ENCODE data around the gene TYMP. TPM values are rescaled to one million over a fixed set of nuclear protein-coding genes. Genes with fewer than 3 reads are reported as not detected.
A peak's percentile ranks its signal among the peaks of the same experiment; 100 is the strongest.
"Not testable (repeated sequence)": the region's sequence is repeated elsewhere in the genome, so short reads cannot be mapped to it uniquely, and the experiment has no call there.

The TYMP gene
- total RNA-seq, 2 donors from 2014 or later, result 164 to 234 TPM

DNA sequence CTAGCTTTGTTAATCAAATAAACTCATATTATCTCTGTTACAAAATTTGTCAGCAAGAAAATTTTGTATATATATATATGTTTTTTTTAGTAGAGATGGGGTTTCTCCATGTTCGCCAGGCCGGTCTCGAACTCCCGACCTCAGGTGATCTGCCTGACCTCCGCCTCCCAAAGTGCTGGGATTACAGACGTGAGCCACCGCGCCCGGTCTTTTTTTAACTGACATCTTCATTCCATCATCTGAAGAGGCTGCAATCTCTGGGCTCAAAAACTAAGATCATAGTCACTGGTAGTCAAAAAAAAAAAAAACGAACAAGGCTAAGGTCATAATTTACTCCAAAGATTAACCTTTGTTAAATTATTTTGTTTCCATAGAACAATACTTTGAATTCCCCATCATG is 10.6 kb upstream of the TYMP start:
- Mint-ChIP-seq H3K4me3 (peak overlapping the region; percentile 90), H3K27me3 (no peaks in the 10 kb centered on the region), H3K36me3 (peaks cover 16% of the 10 kb centered on the region), H3K27ac (peak overlapping the region; percentile 95 to 99), H3K9me3 (peaks cover 5% of the 10 kb centered on the region), H3K4me1 (ENCODE audit: low read depth in 2 of 2) (peaks cover 60 to 63% of the 10 kb centered on the region in 2 donors)
- no peak for ATAC-seq
- DNase-seq (ENCODE audit: low spot score), result no peak

DNA sequence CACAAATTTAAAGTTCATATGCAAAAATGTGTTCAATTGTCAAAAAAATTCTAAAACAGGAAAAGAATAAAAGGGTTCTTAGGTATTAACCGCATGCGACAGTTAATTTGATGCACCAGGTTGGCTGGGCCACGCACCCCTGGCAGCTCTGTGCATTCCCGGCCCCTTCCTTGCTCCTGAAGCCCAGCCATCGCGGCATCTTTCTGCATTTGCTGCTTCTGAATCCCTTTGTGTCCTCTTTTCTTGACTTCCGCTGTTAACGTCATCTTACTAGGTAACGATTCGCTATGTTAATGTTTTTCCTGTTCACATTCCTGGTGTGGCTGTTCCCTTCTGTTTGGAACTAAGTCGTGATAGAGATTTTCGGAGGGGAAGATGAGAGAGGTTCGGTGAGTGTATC is 8.0 kb upstream of the TYMP start:
- peak overlapping the region; percentile 93 for H3K4me3 Mint-ChIP-seq
- peak overlapping the region; percentile 95 to 99 for H3K27ac Mint-ChIP-seq
- H3K36me3 Mint-ChIP-seq, result peaks cover 16% of the 10 kb centered on the region
- DNase-seq (ENCODE audit: low spot score) (no peak), ATAC-seq (no peak)
- H3K9me3 Mint-ChIP-seq, result peaks cover 5% of the 10 kb centered on the region
- H3K27me3 Mint-ChIP-seq, result no peaks in the 10 kb centered on the region
- peaks cover 61 to 65% of the 10 kb centered on the region in 2 donors for H3K4me1 Mint-ChIP-seq (ENCODE audit: low read depth in 2 of 2)

DNA sequence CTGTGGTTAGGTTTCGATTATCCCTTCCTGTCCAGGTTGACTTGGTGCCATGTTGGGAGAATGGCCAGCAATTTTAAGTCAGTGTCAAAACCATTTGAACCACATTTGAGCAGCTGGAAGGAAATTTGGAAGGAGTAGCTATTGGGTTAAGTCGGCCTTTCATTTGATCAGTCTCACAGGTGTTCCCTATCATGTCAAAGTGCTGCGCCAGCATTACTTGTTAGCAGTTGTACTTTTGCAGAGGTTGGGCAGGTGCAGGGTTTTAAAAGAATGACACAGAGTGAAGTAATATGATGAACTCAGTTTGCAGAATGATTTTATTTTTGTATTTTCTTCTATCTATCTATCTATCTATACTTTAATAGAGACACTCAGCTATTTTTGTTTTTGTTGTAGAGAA is 6.4 kb upstream of the TYMP start:
- Mint-ChIP-seq H3K36me3 (peaks cover 10% of the 10 kb centered on the region), H3K4me3 (no peak overlapping the region), H3K4me1 (ENCODE audit: low read depth in 2 of 2) (peaks cover 50 to 54% of the 10 kb centered on the region in 2 donors), H3K27me3 (no peaks in the 10 kb centered on the region), H3K9me3 (peaks cover 3% of the 10 kb centered on the region), H3K27ac (peak overlapping the region; percentile 95 to 99)
- no peak for DNase-seq (ENCODE audit: low spot score)
- ATAC-seq, result no peak

DNA sequence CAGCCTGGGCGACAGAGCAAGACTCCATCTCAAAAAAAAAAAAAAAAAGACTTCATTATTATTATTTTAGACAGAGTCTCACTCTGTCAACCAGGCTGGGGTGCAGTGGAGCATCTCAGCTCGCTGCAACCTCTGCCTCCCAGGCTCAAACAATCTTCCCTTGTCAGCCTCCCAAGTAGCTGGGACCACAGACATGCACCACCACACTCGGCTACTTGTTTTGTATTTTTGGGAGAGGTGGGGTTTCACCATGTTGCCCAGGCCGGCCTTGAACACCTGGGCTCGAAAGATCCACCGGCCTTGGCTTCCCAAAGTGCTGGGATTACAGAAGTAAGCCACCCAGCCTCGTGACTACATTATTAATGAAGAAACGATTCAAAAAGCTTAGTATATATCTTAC is 5.3 kb upstream of the TYMP start:
- Mint-ChIP-seq H3K9me3 (peaks cover 3% of the 10 kb centered on the region), H3K4me3 (no peak overlapping the region), H3K4me1 (ENCODE audit: low read depth in 2 of 2) (peaks cover 40 to 45% of the 10 kb centered on the region in 2 donors), H3K27me3 (no peaks in the 10 kb centered on the region), H3K27ac (peak overlapping the region; percentile 92 to 95), H3K36me3 (peaks cover 10% of the 10 kb centered on the region)
- no peak for ATAC-seq
- DNase-seq (ENCODE audit: low spot score), result no peak

DNA sequence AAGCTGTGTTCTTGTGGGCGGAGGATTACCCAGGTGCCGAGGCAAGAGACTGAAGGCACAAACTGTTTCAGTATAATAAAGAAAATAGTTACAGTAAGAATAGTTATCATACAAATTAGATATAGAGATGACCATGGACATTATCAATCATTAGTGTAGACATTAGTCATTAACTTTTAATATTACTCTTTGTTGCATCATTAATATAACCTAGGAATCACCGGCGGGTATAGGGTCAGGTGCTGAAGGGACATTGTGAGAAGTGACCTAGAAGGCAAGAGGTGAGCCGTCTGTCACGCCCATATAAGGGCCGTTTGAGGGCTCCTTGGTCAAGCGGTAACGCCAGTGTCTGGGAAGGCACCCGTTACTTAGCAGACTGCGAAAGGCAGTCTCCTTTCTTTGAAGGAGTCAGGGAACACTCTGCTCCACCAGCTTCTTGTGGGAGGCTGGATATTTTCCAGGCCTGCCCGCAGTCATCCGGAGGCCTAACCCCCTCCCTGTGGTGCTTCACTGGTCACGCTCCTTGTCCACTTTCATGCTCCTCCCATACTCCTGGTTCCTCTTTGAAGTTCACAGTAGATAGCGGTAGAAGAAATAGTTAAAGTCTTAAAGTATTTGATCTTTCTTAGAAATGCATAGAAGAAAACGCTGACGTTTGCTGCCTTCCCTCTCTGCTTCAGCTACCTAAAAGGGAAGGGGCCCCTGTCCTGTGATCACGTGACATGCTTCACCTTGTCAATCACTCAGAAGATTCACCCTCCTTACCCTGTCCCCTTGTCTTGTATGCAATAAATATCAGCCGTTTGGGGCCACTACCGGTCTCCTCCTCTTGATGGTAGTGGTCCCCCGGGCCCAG is 4.3 kb upstream of the TYMP start:
- not testable (repeated sequence) for H3K36me3 Mint-ChIP-seq; H3K27me3 Mint-ChIP-seq; H3K4me3 Mint-ChIP-seq; DNase-seq (ENCODE audit: low spot score); H3K9me3 Mint-ChIP-seq; ATAC-seq
- Mint-ChIP-seq H3K27ac (peak overlapping the region; percentile 92 to 95), H3K4me1 (ENCODE audit: low read depth in 2 of 2) (peaks cover 30 to 35% of the 10 kb centered on the region in 2 donors)

DNA sequence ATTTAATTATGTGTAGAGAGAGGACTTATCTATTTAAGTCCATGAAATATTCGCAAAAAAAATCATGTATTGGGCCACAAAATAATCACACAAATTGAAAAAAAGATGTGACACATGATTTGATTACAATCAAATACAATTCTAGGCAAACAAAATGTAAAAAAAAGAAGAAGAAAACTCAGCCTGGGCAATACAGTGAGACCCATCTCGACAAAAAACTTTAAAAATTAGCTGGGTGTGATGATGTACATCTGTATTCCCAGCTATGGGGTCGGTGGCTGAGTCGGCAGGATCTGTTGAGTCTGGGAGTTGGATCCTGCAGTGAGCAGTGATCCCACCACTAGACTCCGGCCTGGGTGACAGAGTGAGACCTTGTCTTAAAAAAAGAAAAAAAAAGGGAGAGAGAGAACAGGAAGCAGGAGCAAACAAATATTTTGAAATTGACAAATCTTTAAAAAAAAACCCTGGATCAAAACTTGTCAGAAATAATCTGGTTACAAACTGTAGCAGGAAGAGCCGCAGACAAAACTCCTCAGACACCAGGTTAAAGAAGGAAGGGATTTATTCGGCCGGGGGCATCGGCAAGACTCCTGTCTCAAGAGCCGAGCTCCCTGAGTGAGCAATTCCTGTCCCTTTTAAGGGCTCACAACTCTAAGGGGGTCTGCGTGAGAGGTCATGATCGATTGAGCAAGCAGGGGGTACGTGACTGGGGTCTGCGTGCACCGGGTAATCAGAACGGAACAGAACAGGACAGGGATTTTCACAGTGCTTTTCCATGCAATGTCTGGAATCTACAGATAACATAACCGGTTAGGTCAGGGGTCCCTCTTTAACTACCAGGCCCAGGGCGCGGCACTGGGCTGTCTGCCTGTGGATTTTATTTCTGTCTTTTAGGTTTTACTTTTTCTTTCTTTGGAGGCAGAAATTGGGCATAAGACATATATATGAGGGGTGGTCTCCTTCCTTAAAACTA is 3.3 kb upstream of the TYMP start:
- Mint-ChIP-seq H3K27ac (peak overlapping the region; percentile 92 to 95), H3K27me3 (no peaks in the 10 kb centered on the region), H3K9me3 (peaks cover 3% of the 10 kb centered on the region), H3K4me3 (peak overlapping the region; percentile 92), H3K36me3 (peaks cover 5% of the 10 kb centered on the region), H3K4me1 (ENCODE audit: low read depth in 2 of 2) (peaks cover 34 to 36% of the 10 kb centered on the region in 2 donors)
- DNase-seq (ENCODE audit: low spot score) (no peak), ATAC-seq (no peak)

DNA sequence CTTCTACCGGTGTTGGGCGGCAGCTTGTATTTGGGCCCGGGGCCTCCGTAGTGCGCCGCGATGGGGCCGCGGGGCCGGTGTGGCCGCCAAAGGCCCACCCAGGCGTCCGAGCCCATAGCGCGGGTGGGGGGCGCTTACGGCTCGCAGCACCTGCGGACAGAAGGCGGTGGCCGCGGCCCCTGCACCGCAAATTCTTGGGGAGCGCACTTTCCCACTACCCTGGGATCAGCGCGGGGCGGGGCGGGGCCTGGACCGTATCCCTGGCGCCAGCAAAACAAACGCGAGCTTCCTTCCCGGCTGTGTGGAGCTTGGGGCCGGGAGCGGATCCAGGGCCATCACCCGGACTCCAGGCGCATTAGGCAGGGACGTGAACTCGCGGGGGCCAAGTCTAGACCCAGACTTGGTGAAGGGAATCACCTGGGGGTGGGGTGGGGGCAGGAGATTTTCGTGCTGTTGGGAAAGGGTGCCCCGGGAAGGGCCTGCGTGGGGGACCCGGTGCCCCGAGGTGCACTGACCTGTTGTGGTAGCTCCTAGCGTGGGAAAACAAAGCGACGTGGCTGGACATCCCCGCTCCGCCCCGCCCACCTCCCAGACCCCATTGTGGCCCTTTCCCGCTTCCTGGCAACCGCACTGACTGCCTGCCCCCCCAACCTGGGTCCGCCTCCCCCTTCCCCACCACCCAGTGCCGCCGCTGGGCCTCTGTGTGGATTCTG is 2.3 kb upstream of the TYMP start:
- Mint-ChIP-seq H3K4me1 (ENCODE audit: low read depth in 2 of 2) (peaks cover 37 to 39% of the 10 kb centered on the region in 2 donors), H3K9me3 (no peaks in the 10 kb centered on the region), H3K36me3 (no peaks in the 10 kb centered on the region), H3K27me3 (no peaks in the 10 kb centered on the region), H3K27ac (peak overlapping the region; percentile 92 to 95), H3K4me3 (peak overlapping the region; percentile 92)
- ATAC-seq, result no peak
- DNase-seq (ENCODE audit: low spot score), result no peak

DNA sequence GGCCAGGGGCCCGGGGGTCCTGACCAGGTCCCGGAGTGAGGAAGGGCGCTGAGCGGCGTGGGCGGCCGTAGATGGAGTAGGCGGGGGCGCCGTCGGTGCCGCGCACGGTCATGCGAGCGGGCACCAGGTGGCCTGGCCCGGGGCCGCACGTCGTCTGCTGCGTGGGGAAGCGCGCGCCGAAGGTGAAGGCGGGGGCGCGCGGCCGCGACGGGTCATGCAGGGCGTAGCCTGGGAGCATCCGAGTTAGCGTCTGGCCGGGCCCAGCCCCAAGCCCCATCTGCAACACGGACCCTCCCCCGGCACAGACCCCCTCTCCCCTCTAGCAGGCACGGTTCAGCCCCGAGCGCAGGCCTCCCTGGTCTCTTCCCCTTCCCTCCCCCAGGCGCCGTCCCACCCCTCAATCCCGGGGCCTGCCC is 1.7 kb upstream of the TYMP start:
- Mint-ChIP-seq H3K4me3 (peak overlapping the region; percentile 92), H3K4me1 (ENCODE audit: low read depth in 2 of 2) (peaks cover 39 to 41% of the 10 kb centered on the region in 2 donors), H3K27me3 (no peaks in the 10 kb centered on the region), H3K36me3 (no peaks in the 10 kb centered on the region), H3K27ac (peak overlapping the region; percentile 95), H3K9me3 (no peaks in the 10 kb centered on the region)
- DNase-seq (ENCODE audit: low spot score) (peak; percentile 85), ATAC-seq (peak; percentile 62 to 64)

DNA sequence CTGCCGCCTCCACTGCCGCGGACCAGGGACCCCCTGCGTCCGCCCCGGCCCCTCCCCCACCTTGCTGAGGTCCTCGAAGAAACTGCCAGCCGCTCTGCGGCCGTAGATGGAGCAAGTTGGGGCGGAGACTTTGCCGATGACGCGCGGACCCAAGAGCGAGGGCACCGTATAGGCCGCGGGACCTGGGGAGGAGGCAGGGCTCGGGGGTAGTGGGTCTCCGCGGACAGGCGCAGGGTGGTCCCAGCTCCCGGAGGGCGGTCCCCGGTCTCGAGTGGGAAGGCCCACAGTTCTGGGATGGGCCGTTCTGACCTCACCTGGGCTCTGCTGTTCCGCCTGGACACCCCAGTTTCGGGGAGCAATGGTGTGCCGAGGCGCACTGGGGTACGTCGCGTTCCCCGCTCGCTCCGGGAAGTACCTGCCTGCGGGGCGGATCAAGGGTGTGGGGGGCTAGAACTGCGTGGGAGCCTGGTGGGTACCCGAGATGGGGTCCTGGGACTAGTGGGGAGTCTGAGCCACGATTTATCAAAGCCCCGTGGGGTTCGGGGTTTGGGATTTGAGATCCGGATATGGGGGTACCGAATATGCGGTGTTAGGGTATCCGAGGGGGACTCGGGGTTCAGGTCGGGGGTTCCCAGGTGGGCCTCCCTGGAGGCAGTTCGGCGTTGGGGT is 1.2 kb upstream of the TYMP start:
- DNase-seq (ENCODE audit: low spot score) (peak; percentile 93), ATAC-seq (peak; percentile 67 to 70)
- Mint-ChIP-seq H3K36me3 (no peaks in the 10 kb centered on the region), H3K27ac (peak overlapping the region; percentile 95), H3K4me3 (peak overlapping the region; percentile 92), H3K27me3 (no peaks in the 10 kb centered on the region), H3K4me1 (ENCODE audit: low read depth in 2 of 2) (peaks cover 37 to 39% of the 10 kb centered on the region in 2 donors), H3K9me3 (no peaks in the 10 kb centered on the region)

DNA sequence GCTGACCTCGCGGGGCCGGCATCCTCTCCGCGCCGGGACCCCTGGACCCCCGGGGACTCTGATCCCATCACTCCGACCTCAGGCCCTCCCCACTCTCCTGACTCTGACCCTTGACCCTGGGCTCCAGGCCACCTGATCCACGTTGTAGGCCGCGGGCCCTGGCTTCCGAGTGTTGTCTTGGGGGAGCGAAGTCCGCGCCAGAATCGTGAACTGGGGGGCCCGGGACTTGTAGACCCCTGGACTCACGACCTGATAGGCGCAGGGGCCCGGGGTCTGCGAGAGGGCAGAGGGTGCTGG is 716 bp upstream of the TYMP start:
- H3K27ac Mint-ChIP-seq, result peak overlapping the region; percentile 95
- ATAC-seq (peak; percentile 0), DNase-seq (ENCODE audit: low spot score) (peak; percentile 73)
- peaks cover 37 to 39% of the 10 kb centered on the region in 2 donors for H3K4me1 Mint-ChIP-seq (ENCODE audit: low read depth in 2 of 2)
- no peaks in the 10 kb centered on the region for H3K9me3 Mint-ChIP-seq
- no peaks in the 10 kb centered on the region for H3K27me3 Mint-ChIP-seq
- no peaks in the 10 kb centered on the region for H3K36me3 Mint-ChIP-seq
- H3K4me3 Mint-ChIP-seq, result peak overlapping the region; percentile 92

DNA sequence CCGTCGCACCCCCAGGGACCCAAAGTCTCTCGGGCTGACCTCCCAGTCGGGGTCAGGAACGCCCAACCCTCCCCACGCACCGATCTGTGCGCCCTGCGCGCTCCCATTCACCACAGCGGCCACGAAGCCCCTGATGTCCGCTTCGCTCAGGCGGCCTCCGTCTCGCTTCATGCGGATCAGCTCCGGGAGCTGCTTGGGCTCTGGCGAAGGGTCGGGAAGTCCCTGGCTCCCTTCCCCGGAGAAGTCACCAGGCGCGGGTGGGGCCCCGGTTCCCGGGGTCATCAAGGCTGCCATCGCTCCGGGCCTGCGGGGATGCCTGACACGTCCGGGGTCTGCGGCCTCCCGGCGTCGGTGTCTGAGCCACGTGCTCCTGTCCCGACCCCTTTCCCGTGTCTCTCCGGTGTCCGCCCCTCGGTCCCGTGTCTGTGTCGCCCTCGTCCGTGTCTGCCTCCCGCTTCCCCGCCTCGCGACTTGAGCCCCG is 356 bp downstream of the TYMP start:
- Mint-ChIP-seq H3K9me3 (no peaks in the 10 kb centered on the region), H3K4me1 (ENCODE audit: low read depth in 2 of 2) (peaks cover 40 to 42% of the 10 kb centered on the region in 2 donors), H3K36me3 (no peaks in the 10 kb centered on the region), H3K4me3 (peak overlapping the region; percentile 88), H3K27me3 (no peaks in the 10 kb centered on the region), H3K27ac (peak overlapping the region in 1 of 2 donors; percentile 95)
- DNase-seq (ENCODE audit: low spot score) (no peak), ATAC-seq (no peak)

DNA sequence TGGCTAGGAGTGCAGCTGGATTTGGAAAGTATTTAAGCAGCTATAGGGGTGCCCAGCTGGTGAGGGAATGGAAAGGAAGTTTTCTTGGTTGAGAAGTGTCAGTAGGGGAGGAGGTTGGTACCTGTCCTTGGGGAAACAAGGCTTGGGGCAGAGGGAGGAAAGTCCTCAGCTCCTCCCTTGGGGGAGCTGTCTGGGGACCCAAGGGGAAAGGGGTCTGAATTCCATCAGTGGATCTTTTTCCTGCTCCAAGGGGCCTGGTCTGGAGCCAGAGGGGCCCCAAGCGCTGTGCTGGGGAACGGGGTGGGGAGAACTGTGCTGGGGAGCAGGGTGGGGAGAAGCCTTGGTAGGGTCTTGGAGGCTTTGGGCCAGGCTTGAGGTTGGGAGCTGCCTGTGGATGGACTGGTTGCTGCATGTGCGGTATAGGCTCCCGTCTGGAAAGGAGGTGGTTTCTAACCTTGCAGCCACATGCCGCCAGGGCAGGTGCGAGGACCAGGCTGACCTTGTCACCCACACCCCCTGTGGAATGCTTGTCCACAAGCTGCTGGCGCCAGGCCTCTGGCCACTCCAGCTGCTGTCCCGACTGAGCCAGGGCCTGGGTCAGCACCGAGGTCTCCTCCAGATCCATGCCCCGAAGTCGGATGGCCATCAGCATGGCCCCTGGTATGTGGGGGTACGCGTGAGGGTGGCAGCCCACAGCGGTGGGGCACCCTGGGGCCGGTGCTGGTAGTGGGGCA is 963 bp downstream of the TYMP start:
- no peak for ATAC-seq

More for the DNA sequence above, 963 bp downstream of the TYMP start:
- DNase-seq (ENCODE audit: low spot score), result no peak
- Mint-ChIP-seq H3K4me3 (peak overlapping the region; percentile 88), H3K9me3 (no peaks in the 10 kb centered on the region), H3K4me1 (ENCODE audit: low read depth in 2 of 2) (peaks cover 40 to 41% of the 10 kb centered on the region in 2 donors), H3K27ac (peak overlapping the region; percentile 93 to 95), H3K36me3 (no peaks in the 10 kb centered on the region), H3K27me3 (no peaks in the 10 kb centered on the region)

All from natural killer cell treated with Interleukin-12 subunit alpha and Interleukin-12 subunit beta and Interleukin-15 and Interleukin-18, amount 100 ng/mL, for 72 hours (primary cell).